Osteocyte (in vitro differentiated cells): ENCODE measurements around the gene ENO3. TPM values are rescaled to one million over a fixed set of nuclear protein-coding genes. Genes with fewer than 3 reads are reported as not detected.

Source experiments
- DNase-seq: peaks from one replicate; pipeline ENCODE4 v3.0.0; 2021; ENCODE audit warnings: mixed read lengths; ENCODE audit not compliant: unreplicated experiment; ENCODE audit errors: extremely low spot score
- H3K27ac Mint-ChIP-seq: one replicate; pipeline ENCODE4 v1.8.0; 2021; ENCODE audit warnings: mild to moderate bottlenecking, mixed read lengths; ENCODE audit not compliant: unreplicated experiment
- H3K27me3 Mint-ChIP-seq: one replicate; pipeline ENCODE4 v1.8.0; 2021; ENCODE audit warnings: mixed read lengths; ENCODE audit not compliant: unreplicated experiment
- H3K36me3 Mint-ChIP-seq: one replicate; pipeline ENCODE4 v1.8.0; 2021; ENCODE audit warnings: mixed read lengths; ENCODE audit not compliant: unreplicated experiment
- H3K4me1 Mint-ChIP-seq: one replicate; pipeline ENCODE4 v1.8.0; 2021; ENCODE audit warnings: mixed read lengths; ENCODE audit not compliant: unreplicated experiment
- H3K4me3 Mint-ChIP-seq: one replicate; pipeline ENCODE4 v1.8.0; 2021; ENCODE audit warnings: mild to moderate bottlenecking, moderate library complexity, mixed read lengths; ENCODE audit not compliant: unreplicated experiment
- H3K9me3 Mint-ChIP-seq: one replicate; pipeline ENCODE4 v1.8.0; 2021; ENCODE audit warnings: mixed read lengths; ENCODE audit not compliant: unreplicated experiment
- total RNA-seq: library from RNA; stranded (reverse); gene quantifications from 2 replicates; pipeline ENCODE4 v1.2.1, GENCODE V29; 2021
- TF ChIP-seq, protein P1 (sequence below): fragments of 200-600 bp; sonication (generic); IDR thresholded peaks from 2 replicates; pipeline ENCODE4 v1.5.0; 2021; ENCODE audit warnings: antibody characterized with exemption, mild to moderate bottlenecking, moderate library complexity

ENO3 gene
- total RNA-seq, 1 donor from 2014 or later: 9.5 TPM

DNA sequence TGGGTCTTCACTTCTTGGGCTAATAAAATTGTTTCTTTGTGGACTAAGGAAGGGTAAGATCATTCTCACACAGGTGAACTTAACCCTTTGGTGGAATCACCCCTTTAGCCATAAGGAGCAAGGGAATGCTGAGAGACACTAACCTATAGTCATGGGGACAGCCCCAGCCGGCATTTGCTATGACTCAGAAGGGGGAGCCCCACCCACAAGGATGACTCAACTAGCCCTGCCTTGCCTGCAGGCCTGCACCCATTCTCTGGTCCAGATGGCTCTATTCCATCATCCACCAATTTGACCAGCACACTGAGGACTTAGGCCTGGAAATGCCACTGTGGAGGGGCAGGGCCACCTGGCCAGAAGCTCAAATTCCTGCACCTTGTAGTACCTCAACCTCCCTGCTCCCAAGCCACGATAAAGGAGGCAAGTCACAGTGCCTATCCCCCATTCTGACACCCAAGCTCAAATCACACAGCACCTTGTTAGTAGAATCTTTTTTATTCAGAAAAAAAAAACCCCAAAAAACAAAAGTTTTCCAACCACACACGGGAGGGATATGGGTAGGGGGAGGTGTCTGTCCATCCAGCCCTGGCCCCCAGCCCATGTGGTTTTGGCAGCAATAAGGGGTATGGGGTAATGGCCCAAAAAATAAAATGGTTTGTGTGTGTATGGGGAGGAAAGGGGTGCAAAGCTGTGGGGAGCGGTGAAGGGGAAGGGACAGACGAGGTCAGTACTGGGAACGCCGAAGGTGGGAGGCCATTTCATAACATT is 5.6 kb upstream of the ENO3 start:
- no peaks in the 10 kb centered on the region for H3K27me3 Mint-ChIP-seq
- H3K4me1 Mint-ChIP-seq: peaks cover 51% of the 10 kb centered on the region
- TF ChIP-seq, protein P1, sequence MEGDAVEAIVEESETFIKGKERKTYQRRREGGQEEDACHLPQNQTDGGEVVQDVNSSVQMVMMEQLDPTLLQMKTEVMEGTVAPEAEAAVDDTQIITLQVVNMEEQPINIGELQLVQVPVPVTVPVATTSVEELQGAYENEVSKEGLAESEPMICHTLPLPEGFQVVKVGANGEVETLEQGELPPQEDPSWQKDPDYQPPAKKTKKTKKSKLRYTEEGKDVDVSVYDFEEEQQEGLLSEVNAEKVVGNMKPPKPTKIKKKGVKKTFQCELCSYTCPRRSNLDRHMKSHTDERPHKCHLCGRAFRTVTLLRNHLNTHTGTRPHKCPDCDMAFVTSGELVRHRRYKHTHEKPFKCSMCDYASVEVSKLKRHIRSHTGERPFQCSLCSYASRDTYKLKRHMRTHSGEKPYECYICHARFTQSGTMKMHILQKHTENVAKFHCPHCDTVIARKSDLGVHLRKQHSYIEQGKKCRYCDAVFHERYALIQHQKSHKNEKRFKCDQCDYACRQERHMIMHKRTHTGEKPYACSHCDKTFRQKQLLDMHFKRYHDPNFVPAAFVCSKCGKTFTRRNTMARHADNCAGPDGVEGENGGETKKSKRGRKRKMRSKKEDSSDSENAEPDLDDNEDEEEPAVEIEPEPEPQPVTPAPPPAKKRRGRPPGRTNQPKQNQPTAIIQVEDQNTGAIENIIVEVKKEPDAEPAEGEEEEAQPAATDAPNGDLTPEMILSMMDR: no peak
- peaks cover 21% of the 10 kb centered on the region for H3K36me3 Mint-ChIP-seq
- H3K4me3 Mint-ChIP-seq: peak overlapping the region; percentile 62
- no peak for DNase-seq
- peak overlapping the region; percentile 88 for H3K27ac Mint-ChIP-seq
- no peaks in the 10 kb centered on the region for H3K9me3 Mint-ChIP-seq

DNA sequence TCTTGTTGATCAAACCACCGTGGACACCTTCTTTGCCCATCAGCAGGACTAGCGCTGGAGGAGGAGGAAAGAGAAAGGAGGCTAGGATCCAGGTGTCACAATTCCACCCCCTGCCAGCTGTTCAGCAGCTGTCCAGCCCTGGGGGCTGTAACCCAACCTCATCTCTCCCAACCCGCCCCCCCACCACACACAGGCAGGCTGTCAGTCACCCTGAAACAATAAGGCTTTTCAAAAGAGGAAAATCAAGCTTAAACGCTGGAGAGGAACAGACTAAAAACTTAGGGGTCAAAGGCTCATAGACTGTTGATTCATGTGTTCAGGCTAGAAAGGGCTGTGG is 5.0 kb upstream of the ENO3 start:
- peak overlapping the region; percentile 92 for H3K4me3 Mint-ChIP-seq
- H3K27me3 Mint-ChIP-seq: no peaks in the 10 kb centered on the region
- no peaks in the 10 kb centered on the region for H3K9me3 Mint-ChIP-seq
- H3K4me1 Mint-ChIP-seq: peaks cover 55% of the 10 kb centered on the region
- H3K36me3 Mint-ChIP-seq: peaks cover 21% of the 10 kb centered on the region
- no peak for DNase-seq
- TF ChIP-seq, protein P1: no peak
- peak overlapping the region; percentile 88 for H3K27ac Mint-ChIP-seq

DNA sequence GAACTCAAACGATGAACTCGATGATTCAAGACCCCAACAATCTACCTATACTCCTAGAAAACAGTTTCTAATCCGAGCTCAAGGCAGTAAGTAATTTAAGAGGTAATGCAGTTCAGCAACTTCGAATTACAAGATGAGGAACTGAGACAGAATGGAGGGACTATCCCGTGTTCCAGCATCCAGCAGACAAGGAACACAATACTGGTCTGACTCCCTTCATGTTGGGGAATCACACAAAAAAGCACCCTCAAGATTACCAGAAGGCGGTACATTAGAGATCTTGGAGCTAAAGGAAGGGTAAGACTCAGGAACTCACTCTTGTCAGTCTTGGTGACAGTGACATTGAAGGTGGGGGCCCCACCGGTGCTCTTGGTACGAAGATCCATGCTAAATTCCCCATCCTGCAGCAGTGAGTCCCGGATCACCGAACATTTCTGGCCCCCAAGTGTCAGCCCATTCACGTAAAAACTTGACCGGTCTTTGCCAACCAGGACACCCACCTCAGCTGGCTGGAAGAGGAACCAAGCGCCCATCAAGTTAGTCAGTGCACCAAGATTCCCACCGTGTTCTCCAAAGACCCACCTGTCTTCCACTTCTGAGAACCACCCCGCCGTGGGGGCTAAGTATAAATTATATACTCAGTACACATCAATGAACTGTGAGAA is 4.5 kb upstream of the ENO3 start:
- no peaks in the 10 kb centered on the region for H3K27me3 Mint-ChIP-seq
- H3K36me3 Mint-ChIP-seq: peaks cover 21% of the 10 kb centered on the region
- TF ChIP-seq, protein P1: no peak
- H3K9me3 Mint-ChIP-seq: no peaks in the 10 kb centered on the region
- H3K4me1 Mint-ChIP-seq: peaks cover 54% of the 10 kb centered on the region
- DNase-seq: no peak
- H3K27ac Mint-ChIP-seq: peak overlapping the region; percentile 73
- peak overlapping the region; percentile 92 for H3K4me3 Mint-ChIP-seq

DNA sequence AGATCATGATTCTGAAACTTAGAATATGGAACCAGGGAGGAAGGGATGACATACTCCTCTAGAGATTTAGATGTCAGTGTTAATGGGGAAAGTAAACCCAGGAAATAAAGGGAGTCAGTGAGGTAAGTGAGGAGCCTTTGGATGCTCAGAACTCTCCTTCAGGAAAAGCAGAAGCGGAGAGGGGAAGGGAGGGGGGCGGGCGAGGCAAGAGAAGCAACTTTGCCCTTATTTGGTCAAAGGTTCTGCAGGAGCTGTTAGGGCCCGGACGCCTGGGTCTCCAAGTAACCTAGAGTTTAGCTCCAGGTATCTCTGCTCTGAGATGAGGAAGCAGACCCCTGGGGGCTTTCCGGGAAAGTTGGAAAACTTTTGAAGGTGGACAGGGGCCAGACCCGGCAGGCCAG is 3.9 kb upstream of the ENO3 start:
- Mint-ChIP-seq H3K4me3 (peak overlapping the region; percentile 92), H3K27me3 (no peaks in the 10 kb centered on the region), H3K4me1 (peaks cover 48% of the 10 kb centered on the region), H3K36me3 (peaks cover 17% of the 10 kb centered on the region), H3K27ac (peak overlapping the region; percentile 73), H3K9me3 (no peaks in the 10 kb centered on the region)
- DNase-seq: no peak
- TF ChIP-seq, protein P1: no peak

DNA sequence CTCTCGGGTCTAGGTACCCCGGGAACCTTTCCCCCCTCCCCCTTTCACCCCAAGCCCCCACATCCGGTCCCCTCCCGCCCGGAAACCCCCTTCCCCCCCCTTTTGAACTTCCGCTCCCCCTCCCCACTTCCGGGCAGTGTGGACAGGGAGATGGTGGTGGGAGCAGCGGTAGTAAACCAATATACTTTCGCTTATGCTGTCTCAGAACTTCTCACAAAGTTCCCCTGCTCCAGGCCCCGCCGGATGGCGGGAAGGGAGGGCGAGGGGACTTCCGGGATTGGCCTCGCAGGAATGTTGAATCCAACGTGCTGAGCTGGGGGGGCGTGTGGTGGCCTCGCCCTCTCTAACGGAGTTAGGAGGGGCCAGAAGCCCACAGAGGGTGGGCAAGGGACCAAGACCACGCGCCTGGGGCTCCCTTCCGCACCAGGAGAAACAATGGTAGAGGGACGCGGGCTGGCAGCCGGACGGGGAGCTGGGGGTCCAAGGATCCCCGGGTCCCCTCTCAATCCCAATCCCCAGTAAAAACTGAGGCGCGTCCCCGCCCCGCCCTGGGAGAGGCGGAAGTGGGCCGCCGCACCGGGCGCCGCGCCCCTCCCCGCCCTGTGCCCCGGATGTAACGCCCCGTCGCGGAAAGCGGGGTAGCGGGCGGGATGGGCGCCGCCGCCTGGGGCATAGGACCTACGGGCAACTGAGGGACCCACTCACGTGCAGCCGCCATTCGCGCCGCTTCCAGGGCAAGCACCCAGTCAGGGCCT is 3.3 kb upstream of the ENO3 start:
- Mint-ChIP-seq H3K9me3 (no peaks in the 10 kb centered on the region), H3K36me3 (peaks cover 17% of the 10 kb centered on the region), H3K27ac (peak overlapping the region; percentile 93), H3K27me3 (no peaks in the 10 kb centered on the region), H3K4me3 (peak overlapping the region; percentile 92), H3K4me1 (peaks cover 47% of the 10 kb centered on the region)
- DNase-seq: no peak
- TF ChIP-seq, protein P1: no peak
